IMR-90 (cell line): Measurements from ENCODE around the gene SHISAL2B.

ENCODE experiments used
- FOS ChIP-seq: fragments of 150-350 bp; IDR thresholded peaks from 2 replicates; pipeline ENCODE4 v1.6.1; 2016; ENCODE audit warnings: low read depth, low read length
- MAZ ChIP-seq: IDR thresholded peaks from 2 replicates; pipeline ENCODE4 v1.6.1; 2012; ENCODE audit warnings: low read depth, mild to moderate bottlenecking, low read length, improper control_type of control experiment, moderate library complexity, borderline replicate concordance
- POLR2A ChIP-seq: IDR thresholded peaks from 2 replicates; pipeline ENCODE4 v1.6.1; 2012; ENCODE audit warnings: mild to moderate bottlenecking, low read depth, low read length
- RFX5 ChIP-seq: IDR thresholded peaks from 2 replicates; pipeline ENCODE4 v1.8.0; 2012; ENCODE audit warnings: low read depth, mild to moderate bottlenecking, low read length, moderate library complexity
- TF ChIP-seq, protein P1 (sequence below): conservative IDR thresholded peaks from 2 replicates; pipeline ENCODE4 v1.5.1; 2012; ENCODE audit warnings: mild to moderate bottlenecking, low read depth, low read length, improper control_type of control experiment
- TF ChIP-seq, protein P2 (sequence below): fragments of 150-350 bp; IDR thresholded peaks from 2 replicates; pipeline ENCODE4 v1.6.1; 2017; ENCODE audit warnings: mild to moderate bottlenecking, antibody characterized with exemption, low read length, low read depth
- TF ChIP-seq, protein P3 (sequence below): fragments of 150-350 bp; IDR thresholded peaks from 2 replicates; pipeline ENCODE4 v1.6.1; 2016; ENCODE audit warnings: low read depth, mild to moderate bottlenecking, low read length, moderate library complexity, borderline replicate concordance

DNA sequence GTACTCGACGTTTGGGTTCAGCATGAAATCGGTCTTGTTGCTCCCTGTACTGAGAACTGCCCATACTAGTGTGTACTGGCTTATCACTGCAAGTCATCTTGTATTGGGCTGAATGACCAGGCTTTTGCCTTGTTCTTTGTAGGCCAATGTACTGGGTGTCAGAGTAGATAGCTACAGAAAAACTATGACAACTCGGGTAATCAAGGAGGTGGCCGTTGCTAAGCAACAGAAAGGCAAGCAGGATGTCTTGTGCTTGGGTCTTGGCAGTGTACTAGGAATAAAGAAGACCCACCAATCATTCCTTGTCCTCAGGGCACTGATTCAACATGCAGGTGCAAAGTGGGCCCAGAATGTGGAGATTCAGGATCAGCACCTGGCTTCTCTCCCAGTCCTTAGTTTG is 11.9 kb upstream of the SHISAL2B start:
- TF ChIP-seq RFX5 (no peak), MAZ (no peak), POLR2A (no peak), FOS (no peak)
- TF ChIP-seq, protein P1, sequence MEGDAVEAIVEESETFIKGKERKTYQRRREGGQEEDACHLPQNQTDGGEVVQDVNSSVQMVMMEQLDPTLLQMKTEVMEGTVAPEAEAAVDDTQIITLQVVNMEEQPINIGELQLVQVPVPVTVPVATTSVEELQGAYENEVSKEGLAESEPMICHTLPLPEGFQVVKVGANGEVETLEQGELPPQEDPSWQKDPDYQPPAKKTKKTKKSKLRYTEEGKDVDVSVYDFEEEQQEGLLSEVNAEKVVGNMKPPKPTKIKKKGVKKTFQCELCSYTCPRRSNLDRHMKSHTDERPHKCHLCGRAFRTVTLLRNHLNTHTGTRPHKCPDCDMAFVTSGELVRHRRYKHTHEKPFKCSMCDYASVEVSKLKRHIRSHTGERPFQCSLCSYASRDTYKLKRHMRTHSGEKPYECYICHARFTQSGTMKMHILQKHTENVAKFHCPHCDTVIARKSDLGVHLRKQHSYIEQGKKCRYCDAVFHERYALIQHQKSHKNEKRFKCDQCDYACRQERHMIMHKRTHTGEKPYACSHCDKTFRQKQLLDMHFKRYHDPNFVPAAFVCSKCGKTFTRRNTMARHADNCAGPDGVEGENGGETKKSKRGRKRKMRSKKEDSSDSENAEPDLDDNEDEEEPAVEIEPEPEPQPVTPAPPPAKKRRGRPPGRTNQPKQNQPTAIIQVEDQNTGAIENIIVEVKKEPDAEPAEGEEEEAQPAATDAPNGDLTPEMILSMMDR, result no peak
- TF ChIP-seq, protein P2, sequence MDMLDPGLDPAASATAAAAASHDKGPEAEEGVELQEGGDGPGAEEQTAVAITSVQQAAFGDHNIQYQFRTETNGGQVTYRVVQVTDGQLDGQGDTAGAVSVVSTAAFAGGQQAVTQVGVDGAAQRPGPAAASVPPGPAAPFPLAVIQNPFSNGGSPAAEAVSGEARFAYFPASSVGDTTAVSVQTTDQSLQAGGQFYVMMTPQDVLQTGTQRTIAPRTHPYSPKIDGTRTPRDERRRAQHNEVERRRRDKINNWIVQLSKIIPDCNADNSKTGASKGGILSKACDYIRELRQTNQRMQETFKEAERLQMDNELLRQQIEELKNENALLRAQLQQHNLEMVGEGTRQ, result no peak
- TF ChIP-seq, protein P3, sequence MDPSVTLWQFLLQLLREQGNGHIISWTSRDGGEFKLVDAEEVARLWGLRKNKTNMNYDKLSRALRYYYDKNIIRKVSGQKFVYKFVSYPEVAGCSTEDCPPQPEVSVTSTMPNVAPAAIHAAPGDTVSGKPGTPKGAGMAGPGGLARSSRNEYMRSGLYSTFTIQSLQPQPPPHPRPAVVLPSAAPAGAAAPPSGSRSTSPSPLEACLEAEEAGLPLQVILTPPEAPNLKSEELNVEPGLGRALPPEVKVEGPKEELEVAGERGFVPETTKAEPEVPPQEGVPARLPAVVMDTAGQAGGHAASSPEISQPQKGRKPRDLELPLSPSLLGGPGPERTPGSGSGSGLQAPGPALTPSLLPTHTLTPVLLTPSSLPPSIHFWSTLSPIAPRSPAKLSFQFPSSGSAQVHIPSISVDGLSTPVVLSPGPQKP, result no peak
